ENCODE data around the gene PYGM. TPM values are rescaled to one million over a fixed set of nuclear protein-coding genes. Genes with fewer than 3 reads are reported as not detected.

Gene PYGM
- total RNA-seq, 1 experiment from 2014 or later, result 3.6 TPM

DNA sequence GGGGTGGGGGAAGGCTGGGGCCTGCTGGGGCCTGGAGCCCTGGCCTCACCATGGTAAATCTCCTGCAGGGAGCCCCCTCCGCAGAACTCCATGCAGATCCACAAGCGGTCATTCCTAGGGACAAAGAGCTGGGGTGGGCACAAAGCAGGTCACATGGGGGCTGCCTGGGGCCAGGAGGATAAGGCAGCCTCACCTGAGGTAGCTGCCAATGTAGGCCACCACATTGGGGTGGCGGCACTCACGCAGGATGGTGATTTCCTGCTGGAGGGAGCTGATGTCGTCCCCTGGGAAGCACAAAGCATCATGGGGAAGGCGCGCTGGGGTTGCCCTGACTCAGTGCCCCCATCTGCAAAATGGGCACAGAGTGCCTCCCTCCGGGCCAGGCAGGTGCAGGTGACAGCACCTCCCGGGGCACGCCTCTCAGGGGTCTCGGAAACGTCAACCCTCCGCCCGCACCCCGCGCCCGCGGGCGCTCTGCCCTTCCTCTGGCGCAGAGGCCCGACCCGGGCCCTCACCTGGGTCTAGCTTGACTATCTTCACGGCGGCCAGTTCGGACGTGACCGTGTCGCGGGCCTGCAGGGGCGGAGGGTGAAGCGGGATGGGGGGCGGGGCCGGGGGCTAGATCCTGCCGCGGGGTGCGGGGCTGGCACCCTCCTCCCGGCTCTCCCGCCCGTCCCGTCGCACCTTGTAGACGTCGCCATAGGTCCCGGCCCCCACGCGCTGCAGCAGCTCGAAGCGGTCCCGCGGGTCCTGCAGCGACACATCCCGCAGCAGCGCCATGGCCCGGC lies 42.8 kb upstream of the PYGM start:
- no peaks in the 10 kb centered on the region for H3K9me3 ChIP-seq (ENCODE audit: control insufficient read depth, low read depth, low read length)
- Mint-ChIP-seq H3K4me3 (peak overlapping the region; percentile 62 to 78), H3K9me3 (no peaks in the 10 kb centered on the region), H3K27me3 (ENCODE audit: low read depth) (no peaks in the 10 kb centered on the region), H3K27ac (no peak overlapping the region), H3K36me3 (ENCODE audit: insufficient read depth in 1 of 3, low read depth in 3 of 3) (peaks cover 6 to 33% (median 26%) of the 10 kb centered on the region in 3 experiments; a peak in 6 of 7 replicates), H3K4me1 (peaks cover 11 to 14% of the 10 kb centered on the region in 2 experiments)
- no peak overlapping the region for H2AK5ac ChIP-seq (ENCODE audit: insufficient read length, low read length)
- H3K79me2 ChIP-seq (ENCODE audit: insufficient read depth, low read length), result no peaks in the 10 kb centered on the region
- no peak overlapping the region for H3K4ac ChIP-seq (ENCODE audit: low read depth, low read length)
- H2BK12ac ChIP-seq (ENCODE audit: insufficient read length, low read depth, low read length), result no peak overlapping the region
- no peak overlapping the region for H3K18ac ChIP-seq (ENCODE audit: insufficient read length, low read depth, low read length)
- H3K23ac ChIP-seq (ENCODE audit: insufficient read length, low read depth, low read length), result no peak overlapping the region
- H3K27ac ChIP-seq (ENCODE audit: insufficient read length, low read depth, low read length), result no peak overlapping the region
- H2BK15ac ChIP-seq (ENCODE audit: low read depth, low read length), result no peak overlapping the region
- H2AFZ ChIP-seq (ENCODE audit: low read length), result no peak overlapping the region
- WGBS (ENCODE audit: extremely low coverage, insufficient read length, low lambda C conversion rate), result no CpG with 5 or more reads among the region's 54 CpGs
- H3K4me2 ChIP-seq (ENCODE audit: insufficient read depth, insufficient read length, low read length), result peak overlapping the region; percentile 1
- no peaks in the 10 kb centered on the region for H3K27me3 ChIP-seq (ENCODE audit: insufficient read depth, low read length)
- H3K79me1 ChIP-seq (ENCODE audit: insufficient read depth, low read depth, low read length, poor library complexity, severe bottlenecking), result no peaks in the 10 kb centered on the region
- no peak overlapping the region for H2BK20ac ChIP-seq (ENCODE audit: low read depth, low read length, poor library complexity, severe bottlenecking)
- H3K56ac ChIP-seq (ENCODE audit: insufficient read length, low read depth, low read length), result no peak overlapping the region
- H4K20me1 ChIP-seq (ENCODE audit: control insufficient read depth, insufficient read depth, insufficient read length), result no peaks in the 10 kb centered on the region
- H3K4me1 ChIP-seq (ENCODE audit: insufficient read depth, low read length), result no peaks in the 10 kb centered on the region
- H2BK120ac ChIP-seq (ENCODE audit: low read depth, low read length, poor library complexity, severe bottlenecking), result no peak overlapping the region
- no peak overlapping the region for H4K8ac ChIP-seq (replicated peaks; ENCODE audit: insufficient read length, low read depth, low read length)
- no peak overlapping the region for H4K5ac ChIP-seq (ENCODE audit: insufficient read length, low read depth, low read length)
- H2BK5ac ChIP-seq (ENCODE audit: insufficient read length, low read length), result no peak overlapping the region
- no peak overlapping the region for H3K9ac ChIP-seq (ENCODE audit: extremely low read depth, insufficient read length, low read length)
- TF ChIP-seq, protein P1, sequence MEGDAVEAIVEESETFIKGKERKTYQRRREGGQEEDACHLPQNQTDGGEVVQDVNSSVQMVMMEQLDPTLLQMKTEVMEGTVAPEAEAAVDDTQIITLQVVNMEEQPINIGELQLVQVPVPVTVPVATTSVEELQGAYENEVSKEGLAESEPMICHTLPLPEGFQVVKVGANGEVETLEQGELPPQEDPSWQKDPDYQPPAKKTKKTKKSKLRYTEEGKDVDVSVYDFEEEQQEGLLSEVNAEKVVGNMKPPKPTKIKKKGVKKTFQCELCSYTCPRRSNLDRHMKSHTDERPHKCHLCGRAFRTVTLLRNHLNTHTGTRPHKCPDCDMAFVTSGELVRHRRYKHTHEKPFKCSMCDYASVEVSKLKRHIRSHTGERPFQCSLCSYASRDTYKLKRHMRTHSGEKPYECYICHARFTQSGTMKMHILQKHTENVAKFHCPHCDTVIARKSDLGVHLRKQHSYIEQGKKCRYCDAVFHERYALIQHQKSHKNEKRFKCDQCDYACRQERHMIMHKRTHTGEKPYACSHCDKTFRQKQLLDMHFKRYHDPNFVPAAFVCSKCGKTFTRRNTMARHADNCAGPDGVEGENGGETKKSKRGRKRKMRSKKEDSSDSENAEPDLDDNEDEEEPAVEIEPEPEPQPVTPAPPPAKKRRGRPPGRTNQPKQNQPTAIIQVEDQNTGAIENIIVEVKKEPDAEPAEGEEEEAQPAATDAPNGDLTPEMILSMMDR (conservative IDR thresholded peaks at IDR 0.05), result no peak
- no peak overlapping the region for H3T11ph ChIP-seq (ENCODE audit: low read length)
- no peak overlapping the region for H4K91ac ChIP-seq (ENCODE audit: insufficient read length, low read depth, low read length)
- H3K23me2 ChIP-seq (ENCODE audit: insufficient read length, low read depth, low read length, poor library complexity, severe bottlenecking), result peaks cover 8% of the 10 kb centered on the region
- H3K14ac ChIP-seq (ENCODE audit: insufficient read depth, low read length), result no peak overlapping the region
- no peak for DNase-seq

All from H9 (cell line).